Vagina (tissue), 2 donors: Measurements from ENCODE around the gene ASB4. TPM values are rescaled to one million over a fixed set of nuclear protein-coding genes. Genes with fewer than 3 reads are reported as not detected.

Source experiments
- DNase-seq, 2 donors: peaks; one replicate each; pipeline ENCODE4 v3.0.0-alpha.2; 2017; ENCODE audit errors: extremely low spot score in 2 of 2
- H3K27ac ChIP-seq: fragments of 200-600 bp; sonication (generic); one replicate; pipeline ENCODE4 v1.5.1; 2019
- H3K27me3 ChIP-seq: fragments of 200-600 bp; sonication (generic); one replicate; pipeline ENCODE4 v1.5.1; 2019
- H3K36me3 ChIP-seq, 2 donors: fragments of 200-600 bp; sonication (generic); one replicate each; pipeline ENCODE4 v1.5.1; 2017 to 2019
- H3K4me1 ChIP-seq: fragments of 200-600 bp; sonication (generic); one replicate; pipeline ENCODE4 v1.5.1; 2019
- H3K4me3 ChIP-seq, 2 donors: fragments of 200-600 bp; sonication (generic); 1 replicate in 1 of 2; 2 replicates in 1 of 2; pipeline ENCODE4 v1.5.1; 2016 to 2019
- H3K9me3 ChIP-seq: fragments of 200-600 bp; sonication (generic); one replicate; pipeline ENCODE4 v1.5.1; 2019
- CTCF ChIP-seq, 3 experiments: fragments of 450-650 bp in 2 of 3; fragments of 200-600 bp in 1 of 3; sonication (generic) in 1 of 3; IDR thresholded peaks; one replicate each; pipeline ENCODE4 v1.5.1; 2017 to 2019; ENCODE audit warnings: antibody characterized with exemption in 3 of 3, mild to moderate bottlenecking in 2 of 3, moderate library complexity in 2 of 3
- POLR2A ChIP-seq, 2 donors: fragments of 450-650 bp; IDR thresholded peaks; one replicate each; pipeline ENCODE4 v1.6.1; 2017; ENCODE audit warnings: antibody characterized with exemption in 2 of 2, mild to moderate bottlenecking in 2 of 2, moderate library complexity in 2 of 2
- POLR2AphosphoS5 ChIP-seq, 2 donors: sonication (generic); formaldehyde crosslinking; IDR thresholded peaks; one replicate each; pipeline ENCODE4 v1.9.0; 2017; ENCODE audit warnings: antibody characterized with exemption in 2 of 2, mild to moderate bottlenecking in 2 of 2, low read depth in 1 of 2; ENCODE audit not compliant: insufficient read depth in 1 of 2
- intact Hi-C: fragments of 100-400 bp; cut with DNase I; formaldehyde crosslinking; loops from one replicate; pipeline ENCODE4 v1.15.1; 2023
- total RNA-seq: library from RNA; depleted of rRNA; stranded (reverse); fragments of >200 nt; gene quantifications from one replicate; pipeline ENCODE4 v1.2.3, GENCODE V29; 2016

The ASB4 gene
- total RNA-seq, 1 donor from 2014 or later: 0.25 TPM

DNA sequence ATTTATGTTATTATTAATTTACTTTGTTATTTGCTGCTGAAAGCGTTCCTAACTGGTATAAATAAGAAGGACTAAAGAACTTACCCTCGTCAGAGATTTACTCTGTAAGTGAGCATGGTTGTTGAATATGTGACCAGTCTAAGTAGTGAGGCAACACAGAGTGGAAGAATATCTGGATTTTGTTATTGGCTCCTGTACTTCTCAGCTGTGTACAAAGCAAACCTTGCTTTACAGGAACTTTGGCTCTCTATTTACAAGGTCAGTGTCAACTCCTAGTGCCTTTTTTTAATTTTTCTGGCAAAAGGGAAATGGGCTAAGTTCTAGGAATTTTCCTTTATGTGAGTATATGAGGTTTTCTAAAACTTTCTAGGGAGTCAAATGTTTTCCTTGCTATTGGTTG is 74.9 kb downstream of the ASB4 start:
- TF ChIP-seq POLR2AphosphoS5 (IDR thresholded peaks at IDR 0.05; ENCODE audit: insufficient read depth in 1 of 2, low read depth in 1 of 2) (no peak), POLR2A (IDR thresholded peaks at IDR 0.05) (no peak), CTCF (IDR thresholded peaks at IDR 0.05) (no peak)
- no peaks in the 10 kb centered on the region for H3K27me3 ChIP-seq
- no peaks in the 10 kb centered on the region for H3K36me3 ChIP-seq
- H3K27ac ChIP-seq: no peak overlapping the region
- DNase-seq: no peak
- no peaks in the 10 kb centered on the region for H3K9me3 ChIP-seq
- intact Hi-C loops: no loop called here
- no peak overlapping the region for H3K4me3 ChIP-seq
- no peaks in the 10 kb centered on the region for H3K4me1 ChIP-seq

DNA sequence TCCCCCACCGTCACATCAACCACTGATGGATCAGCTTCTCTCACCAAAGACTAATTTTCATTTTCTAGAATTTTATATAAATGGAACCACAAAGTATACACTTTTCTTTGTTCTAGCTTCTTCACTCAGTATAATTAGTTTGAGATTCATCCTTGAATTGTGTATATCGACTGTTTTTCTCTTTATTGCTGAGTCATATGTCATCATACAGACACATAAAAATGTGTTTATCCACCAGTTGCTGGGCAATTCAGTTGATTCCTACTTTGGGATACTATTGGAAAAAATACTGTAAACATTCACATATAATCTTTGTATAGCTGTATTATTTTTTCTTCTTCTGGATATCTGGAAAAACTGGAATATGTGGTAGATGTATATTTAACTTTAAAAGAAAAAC is 84.0 kb downstream of the ASB4 start:
- Histone ChIP-seq H3K4me3 (no peak overlapping the region), H3K36me3 (no peaks in the 10 kb centered on the region), H3K27me3 (no peaks in the 10 kb centered on the region), H3K4me1 (no peaks in the 10 kb centered on the region), H3K27ac (no peak overlapping the region), H3K9me3 (no peaks in the 10 kb centered on the region)
- intact Hi-C loops: no loop called here
- TF ChIP-seq POLR2A (IDR thresholded peaks at IDR 0.05) (no peak), CTCF (IDR thresholded peaks at IDR 0.05) (no peak), POLR2AphosphoS5 (IDR thresholded peaks at IDR 0.05; ENCODE audit: insufficient read depth in 1 of 2, low read depth in 1 of 2) (no peak)
- no peak for DNase-seq

GRCh38 chr7:95577137-95577536 is 91.4 kb downstream of the ASB4 start:
- intact Hi-C loops: no loop called here
- Histone ChIP-seq H3K9me3 (no peaks in the 10 kb centered on the region), H3K4me3 (no peak overlapping the region), H3K27me3 (no peaks in the 10 kb centered on the region), H3K36me3 (no peaks in the 10 kb centered on the region), H3K4me1 (no peaks in the 10 kb centered on the region), H3K27ac (no peak overlapping the region)
- DNase-seq: no peak
- no peak for TF ChIP-seq POLR2AphosphoS5 (IDR thresholded peaks at IDR 0.05; ENCODE audit: insufficient read depth in 1 of 2, low read depth in 1 of 2)
- TF ChIP-seq POLR2A (IDR thresholded peaks at IDR 0.05): no peak
- no peak for TF ChIP-seq CTCF (IDR thresholded peaks at IDR 0.05)

DNA sequence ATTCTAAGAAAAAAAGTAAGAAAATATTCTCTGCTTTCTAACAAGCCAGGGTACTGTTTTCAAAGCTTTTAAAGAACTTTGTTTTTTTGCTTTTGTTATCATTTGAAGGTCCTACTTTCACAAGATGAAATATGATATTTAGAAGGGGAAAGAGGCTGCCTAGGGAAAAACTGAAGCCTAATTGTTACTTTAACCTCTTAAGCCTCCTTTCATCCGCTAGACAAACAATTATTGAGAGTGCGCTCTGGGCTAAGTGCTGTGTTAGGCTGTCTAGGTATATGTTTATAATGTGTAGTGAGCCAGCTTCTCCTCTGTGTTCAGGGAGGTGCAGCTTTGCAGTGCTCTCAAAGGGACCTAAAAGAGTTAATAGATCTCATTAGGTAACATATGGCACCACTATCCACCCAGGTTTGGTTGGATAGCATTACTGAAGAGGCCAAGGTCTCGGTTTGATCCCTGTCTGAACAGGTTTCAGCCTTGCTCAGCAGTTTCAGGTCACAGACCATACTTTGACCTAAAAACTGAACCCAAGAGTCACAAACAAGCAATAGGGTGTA is 92.6 kb downstream of the ASB4 start:
- no peak for DNase-seq
- TF ChIP-seq POLR2A (IDR thresholded peaks at IDR 0.05) (no peak), POLR2AphosphoS5 (IDR thresholded peaks at IDR 0.05; ENCODE audit: insufficient read depth in 1 of 2, low read depth in 1 of 2) (no peak)
- H3K27me3 ChIP-seq: no peaks in the 10 kb centered on the region
- intact Hi-C loops: no loop called here
- H3K36me3 ChIP-seq: no peaks in the 10 kb centered on the region
- no peak overlapping the region for H3K4me3 ChIP-seq
- H3K9me3 ChIP-seq: no peaks in the 10 kb centered on the region
- H3K4me1 ChIP-seq: no peaks in the 10 kb centered on the region
- H3K27ac ChIP-seq: no peak overlapping the region

DNA sequence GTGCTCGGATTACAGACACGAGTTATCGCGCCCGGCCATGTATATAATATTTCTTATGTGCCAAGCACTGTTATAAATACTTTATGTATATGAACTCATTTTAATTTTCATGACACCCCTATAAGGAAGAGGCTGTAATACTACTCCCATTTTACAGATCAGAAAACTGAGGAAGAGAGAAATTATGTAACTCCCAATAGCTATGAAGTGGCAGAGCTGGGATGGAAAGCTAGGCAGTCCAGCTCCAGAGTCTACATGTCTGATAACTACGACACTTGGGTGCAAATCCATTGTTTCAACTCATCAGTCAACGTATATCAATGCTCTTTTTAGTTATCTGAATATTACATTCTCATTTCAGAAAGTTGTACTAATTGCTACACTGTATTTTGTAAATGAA is 93.6 kb downstream of the ASB4 start:
- TF ChIP-seq CTCF (IDR thresholded peaks at IDR 0.05) (no peak), POLR2AphosphoS5 (IDR thresholded peaks at IDR 0.05; ENCODE audit: insufficient read depth in 1 of 2, low read depth in 1 of 2) (no peak), POLR2A (IDR thresholded peaks at IDR 0.05) (no peak)
- no peak overlapping the region for H3K27ac ChIP-seq
- H3K4me3 ChIP-seq: no peak overlapping the region
- H3K27me3 ChIP-seq: no peaks in the 10 kb centered on the region
- peaks cover 0 to 6% of the 10 kb centered on the region in 2 donors for H3K36me3 ChIP-seq
- H3K9me3 ChIP-seq: no peaks in the 10 kb centered on the region
- intact Hi-C loops: no loop called here
- H3K4me1 ChIP-seq: no peaks in the 10 kb centered on the region
- no peak for DNase-seq
